Adrenal gland (tissue), 12 donors: ENCODE results near the gene S1PR4. TPM values are rescaled to one million over a fixed set of nuclear protein-coding genes. Genes with fewer than 3 reads are reported as not detected.
"Not testable (repeated sequence)": the region's sequence is repeated elsewhere in the genome, so short reads cannot be mapped to it uniquely, and the experiment has no call there.

ENCODE experiments used
- DNase-seq, 7 donors: peaks; one replicate each; pipeline ENCODE4 v3.0.0-alpha.2; 2019 to 2020
- H3K27ac ChIP-seq, 5 donors: fragments of 200-600 bp; sonication (generic) in 4 of 5; 1 replicate in 3 of 5; 2 replicates in 2 of 5; pipeline versions ENCODE4 v1.5.1 to v1.8.0; 2016 to 2020; ENCODE audit warnings: mild to moderate bottlenecking in 1 of 5
- H3K27me3 ChIP-seq: fragments of 200-600 bp; 2 replicates; pipeline ENCODE4 v1.8.0; 2021
- H3K36me3 ChIP-seq, 2 donors: fragments of 200-600 bp; replicated peaks in 1 of 2; 1 replicate in 1 of 2; 2 replicates in 1 of 2; pipeline versions ENCODE4 v1.5.1 to v1.8.0; 2018 to 2022
- H3K4me1 ChIP-seq, 2 donors: fragments of 200-600 bp; replicated peaks in 1 of 2; 1 replicate in 1 of 2; 2 replicates in 1 of 2; pipeline versions ENCODE4 v1.5.1 to v1.8.0; 2018 to 2021
- H3K4me3 ChIP-seq, 4 donors: fragments of 200-600 bp; sonication (generic) in 3 of 4; one replicate each; pipeline ENCODE4 v1.5.1; 2016 to 2018
- H3K9me3 ChIP-seq, 3 donors: fragments of 200-600 bp; sonication (generic) in 1 of 3; replicated peaks in 1 of 3; 1 replicate in 2 of 3; 2 replicates in 1 of 3; pipeline versions ENCODE4 v1.5.1 to v1.8.0; 2016 to 2021
- POLR2A ChIP-seq, 2 donors: fragments of 450-650 bp; IDR thresholded peaks; one replicate each; pipeline ENCODE4 v1.6.1; 2017; ENCODE audit warnings: antibody characterized with exemption in 2 of 2, mild to moderate bottlenecking in 2 of 2, moderate library complexity in 1 of 2
- WGBS, 4 donors: extraction: QIAGEN DNeasy Blood & Tissue Kit in 2 of 4; methylation state at CpG; one replicate each; pipeline versions ENCODE4 v1.1.5 to v1.1.7; 2013 to 2017; 5-methylcytosine and 5-hydroxymethylcytosine counted together
- intact Hi-C, 2 donors: fragments of 100-400 bp; cut with DNase I; formaldehyde crosslinking; loops; one replicate each; pipeline versions ENCODE4 v1.14.1 to v1.15.0; 2022 to 2023
- polyA plus RNA-seq, 3 donors: library from polyadenylated mRNA; stranded (reverse); fragments of 200-250 nt in 2 of 3; fragments of 350-450 nt in 1 of 3; fragmentation: Illumina TruSeq in 1 of 3; extraction: RNeasy Lipid Tissue Mini Kit (QIAGEN cat#74804) in 1 of 3; gene quantifications; one replicate each; pipeline ENCODE4 v1.2.3, GENCODE V29; 2013 to 2014
- total RNA-seq, 9 donors: library from RNA; depleted of rRNA in 4 of 9; stranded (reverse); fragments of >200 nt in 4 of 9; fragments of 120-200 nt in 1 of 9; fragmentation: NEBNext Ultra II Directional in 1 of 9; extraction: Animal tissue kit (Norgen Biotek cat#: 25700) in 1 of 9; gene quantifications; one replicate each; pipeline versions ENCODE4 v1.1.0 to v1.2.4, GENCODE V29; 2013 to 2023
- TF ChIP-seq, protein P1 (sequence below), 6 experiments: fragments of 450-650 bp in 4 of 6; fragments of 200-600 bp in 2 of 6; sonication (generic) in 1 of 6; IDR thresholded peaks; 1 replicate in 5 of 6; 2 replicates in 1 of 6; pipeline versions ENCODE4 v1.5.1 to v1.8.0; 2016 to 2021; ENCODE audit warnings: antibody characterized with exemption in 6 of 6, mild to moderate bottlenecking in 2 of 6, moderate library complexity in 1 of 6
- donor health status: healthy with polysubstance abuse.
- donor health status: Bipolar disorder and iron deficiency.
- donor health status: DM: yes; HTN: yes; CAD: no.
- donor health status: DM: no; HTN: no; CAD: no.
- donor health status: DM: no; HTN: no; CAD: no.
- donor health status: DM: yes; HTN: yes; CAD: no.

Gene S1PR4
- total and polyA plus RNA-seq, 12 donors = 0.78 to 5.5 (median 2.2) TPM; not detected in 1

DNA sequence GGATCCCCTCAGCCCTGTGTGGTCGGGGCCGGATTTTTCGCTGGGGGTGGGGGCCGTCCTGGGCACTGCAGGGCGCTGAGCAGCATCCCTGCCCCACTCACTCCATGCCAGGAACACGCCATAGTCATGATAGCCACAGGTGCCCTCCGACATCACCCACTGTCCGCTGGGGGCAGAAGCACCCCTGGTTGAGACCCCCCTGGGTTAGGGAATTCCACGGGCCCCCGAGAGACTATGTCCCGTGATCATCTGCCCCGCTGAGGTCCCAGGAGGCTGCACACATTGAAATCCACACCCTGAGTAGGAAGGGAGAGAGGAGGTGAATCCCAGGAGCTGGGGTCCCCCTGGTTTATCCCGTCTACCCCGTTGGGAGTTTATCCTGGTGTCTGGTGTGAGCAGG, 23.3 kb downstream of the S1PR4 start:
- Histone ChIP-seq H3K9me3 (no peaks in the 10 kb centered on the region), H3K4me3 (no peak overlapping the region), H3K4me1 (no peaks in the 10 kb centered on the region), H3K36me3 (peaks cover 0 to 38% of the 10 kb centered on the region in 2 donors), H3K27me3 (no peaks in the 10 kb centered on the region), H3K27ac (no peak overlapping the region)
- DNase-seq = no peak
- intact Hi-C loops = no loop called here
- WGBS, 4 donors = 60 to 98% (median 94%) methylated on average over 3 to 14 of the region's 14 CpGs
- TF ChIP-seq, protein P1, sequence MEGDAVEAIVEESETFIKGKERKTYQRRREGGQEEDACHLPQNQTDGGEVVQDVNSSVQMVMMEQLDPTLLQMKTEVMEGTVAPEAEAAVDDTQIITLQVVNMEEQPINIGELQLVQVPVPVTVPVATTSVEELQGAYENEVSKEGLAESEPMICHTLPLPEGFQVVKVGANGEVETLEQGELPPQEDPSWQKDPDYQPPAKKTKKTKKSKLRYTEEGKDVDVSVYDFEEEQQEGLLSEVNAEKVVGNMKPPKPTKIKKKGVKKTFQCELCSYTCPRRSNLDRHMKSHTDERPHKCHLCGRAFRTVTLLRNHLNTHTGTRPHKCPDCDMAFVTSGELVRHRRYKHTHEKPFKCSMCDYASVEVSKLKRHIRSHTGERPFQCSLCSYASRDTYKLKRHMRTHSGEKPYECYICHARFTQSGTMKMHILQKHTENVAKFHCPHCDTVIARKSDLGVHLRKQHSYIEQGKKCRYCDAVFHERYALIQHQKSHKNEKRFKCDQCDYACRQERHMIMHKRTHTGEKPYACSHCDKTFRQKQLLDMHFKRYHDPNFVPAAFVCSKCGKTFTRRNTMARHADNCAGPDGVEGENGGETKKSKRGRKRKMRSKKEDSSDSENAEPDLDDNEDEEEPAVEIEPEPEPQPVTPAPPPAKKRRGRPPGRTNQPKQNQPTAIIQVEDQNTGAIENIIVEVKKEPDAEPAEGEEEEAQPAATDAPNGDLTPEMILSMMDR (IDR thresholded peaks at IDR 0.05) = no peak
- TF ChIP-seq POLR2A (IDR thresholded peaks at IDR 0.05) = no peak

DNA sequence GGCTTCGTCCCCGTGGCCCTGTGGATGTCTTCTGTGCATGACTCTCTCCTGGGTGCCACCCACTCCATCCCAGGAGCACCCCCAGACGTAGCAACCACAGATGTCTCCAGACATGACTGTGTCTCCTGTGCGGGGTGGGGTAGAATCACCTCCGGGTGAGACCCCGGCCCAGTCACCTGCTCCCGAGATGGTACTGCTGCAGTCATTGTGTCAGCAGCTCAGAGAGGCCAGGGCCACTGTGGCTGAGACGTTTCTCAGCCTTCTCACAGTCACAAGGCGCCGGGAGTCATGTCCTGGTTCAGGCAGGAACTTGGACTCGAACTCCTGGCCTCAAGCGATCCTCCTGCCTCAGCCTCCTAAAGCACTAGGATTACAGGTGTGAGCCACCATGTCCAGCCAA, 23.8 kb downstream of the S1PR4 start:
- WGBS, 4 donors = 72 to 90% (median 83%) methylated on average over 6 to 12 of the region's 12 CpGs
- H3K27ac ChIP-seq = no peak overlapping the region
- peaks cover 0 to 42% of the 10 kb centered on the region in 2 donors for H3K36me3 ChIP-seq
- intact Hi-C loops = no loop called here
- H3K4me1 ChIP-seq = no peaks in the 10 kb centered on the region
- DNase-seq = no peak
- no peaks in the 10 kb centered on the region for H3K27me3 ChIP-seq
- H3K4me3 ChIP-seq = no peak overlapping the region
- TF ChIP-seq POLR2A (IDR thresholded peaks at IDR 0.05) = no peak
- TF ChIP-seq, protein P1 (IDR thresholded peaks at IDR 0.05) = no peak
- H3K9me3 ChIP-seq = no peaks in the 10 kb centered on the region

DNA sequence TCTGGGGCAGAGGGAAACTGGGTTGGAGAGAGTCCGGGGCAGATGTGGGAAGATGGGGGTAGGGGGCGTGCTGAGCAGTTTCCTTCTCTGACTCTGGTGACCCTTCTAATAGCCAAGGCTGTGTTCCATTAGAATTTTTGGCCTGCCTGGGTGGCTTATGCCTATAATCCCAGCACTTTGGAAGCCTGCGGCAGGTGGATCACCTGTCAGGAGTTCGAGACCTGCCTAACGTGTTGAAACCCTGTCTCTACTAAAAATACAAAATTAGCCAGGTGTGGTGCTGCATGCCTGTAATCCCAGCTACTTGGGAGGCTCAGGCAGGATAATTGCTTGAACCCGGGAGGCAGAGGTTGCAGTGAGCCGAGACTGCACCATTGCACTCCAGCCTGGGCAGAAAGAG, 24.3 kb downstream of the S1PR4 start:
- H3K36me3 ChIP-seq = peaks cover 0 to 47% of the 10 kb centered on the region in 2 donors
- H3K27me3 ChIP-seq, H3K4me1 ChIP-seq, H3K9me3 ChIP-seq, intact Hi-C loops, H3K4me3 ChIP-seq, H3K27ac ChIP-seq, DNase-seq: not testable (repeated sequence)
- WGBS, 4 donors = 94 to 97% (median 95%) methylated on average over 7 of the region's 7 CpGs

DNA sequence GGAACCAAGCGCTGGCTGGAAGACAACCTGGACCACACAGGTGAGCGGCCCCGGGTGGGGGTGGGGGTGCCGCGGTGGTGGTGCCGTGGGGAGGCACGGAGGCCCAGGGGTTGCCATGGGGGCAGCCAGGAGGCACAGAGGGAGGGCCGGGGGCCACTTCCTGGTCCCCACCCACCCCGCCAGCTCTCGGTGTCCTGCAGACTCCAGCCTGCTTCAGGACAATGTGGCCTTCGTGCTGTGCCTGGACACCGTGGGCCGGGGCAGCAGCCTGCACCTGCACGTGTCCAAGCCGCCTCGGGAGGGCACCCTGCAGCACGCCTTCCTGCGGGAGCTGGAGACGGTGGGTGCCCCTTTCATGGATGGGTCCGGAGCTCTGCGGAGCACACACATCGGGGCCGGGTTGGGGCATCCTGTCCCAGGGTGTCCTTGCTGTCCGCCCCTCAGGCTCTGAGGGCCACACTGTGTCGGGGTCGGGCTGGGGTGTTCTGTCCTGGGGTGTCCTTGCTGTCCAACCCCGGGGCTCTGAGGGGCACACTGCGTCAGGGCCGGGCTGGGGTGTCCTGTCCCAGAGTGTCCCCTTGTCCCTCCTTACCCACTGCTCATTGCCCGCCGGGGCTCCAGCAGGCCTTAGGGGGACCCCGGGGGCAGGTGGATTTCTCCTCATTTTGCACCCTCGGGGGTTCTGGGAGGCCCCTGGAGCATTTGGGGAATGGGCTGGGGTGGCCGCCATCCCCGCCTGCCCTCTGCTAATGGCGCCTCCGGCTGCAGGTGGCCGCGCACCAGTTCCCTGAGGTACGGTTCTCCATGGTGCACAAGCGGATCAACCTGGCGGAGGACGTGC, 25.5 kb downstream of the S1PR4 start:
- no peak for DNase-seq
- Histone ChIP-seq H3K27ac (no peak overlapping the region), H3K9me3 (no peaks in the 10 kb centered on the region), H3K4me1 (no peaks in the 10 kb centered on the region), H3K36me3 (peaks cover 0 to 48% of the 10 kb centered on the region in 2 donors), H3K4me3 (no peak overlapping the region), H3K27me3 (no peaks in the 10 kb centered on the region)
- WGBS, 4 donors = 94 to 96% (median 95%) methylated on average over 22 to 43 of the region's 43 CpGs; no CpG with 5 or more reads in 1 of the 4 donors
- intact Hi-C loops = no loop called here
- TF ChIP-seq, protein P1 (IDR thresholded peaks at IDR 0.05) = no peak
- no peak for TF ChIP-seq POLR2A (IDR thresholded peaks at IDR 0.05)
